HG03521 (cell line): Measurements from ENCODE around the gene SLC35E4.
"Not testable (repeated sequence)": the region's sequence is repeated elsewhere in the genome, so short reads cannot be mapped to it uniquely, and the experiment has no call there.

ENCODE experiments used
- ATAC-seq: cut with Tn5 transposase; IDR thresholded peaks from one replicate; pipeline ENCODE4 v1.9.1; 2021; ENCODE audit warnings: mild to moderate bottlenecking, moderate library complexity; ENCODE audit not compliant: unreplicated experiment

Gene SLC35E4

GRCh38 chr22:30635273-30636225 lies at the start of gene SLC35E4:
Gene SLC35E4 (plus strand): TSS chr22:30635781. CDS start chr22:30636451, 670 bp downstream.
- peak; percentile 59 for ATAC-seq

DNA sequence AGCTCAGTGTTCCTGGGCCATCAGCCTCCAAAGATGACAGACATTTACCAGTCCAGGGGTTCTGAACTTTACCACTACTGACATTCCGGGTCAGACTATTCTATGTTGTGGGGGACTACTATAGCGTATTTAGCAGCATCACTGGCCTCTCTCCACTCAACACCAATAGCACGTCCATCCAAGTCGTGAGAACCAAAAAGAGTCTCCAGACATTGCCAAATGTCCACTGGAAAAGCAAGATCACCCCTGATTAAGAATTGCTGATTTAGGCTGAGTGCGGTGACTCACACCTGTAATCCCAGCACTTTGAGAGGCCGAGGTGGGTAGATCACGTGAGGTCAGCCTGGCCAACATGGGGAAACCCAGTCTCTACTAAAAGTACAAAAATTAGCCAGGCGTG lies 49.2 kb upstream of the SLC35E4 start:
- no peak for ATAC-seq

GRCh38 chr22:30591191-30591587 lies 44.4 kb upstream of the SLC35E4 start:
- no peak for ATAC-seq

DNA sequence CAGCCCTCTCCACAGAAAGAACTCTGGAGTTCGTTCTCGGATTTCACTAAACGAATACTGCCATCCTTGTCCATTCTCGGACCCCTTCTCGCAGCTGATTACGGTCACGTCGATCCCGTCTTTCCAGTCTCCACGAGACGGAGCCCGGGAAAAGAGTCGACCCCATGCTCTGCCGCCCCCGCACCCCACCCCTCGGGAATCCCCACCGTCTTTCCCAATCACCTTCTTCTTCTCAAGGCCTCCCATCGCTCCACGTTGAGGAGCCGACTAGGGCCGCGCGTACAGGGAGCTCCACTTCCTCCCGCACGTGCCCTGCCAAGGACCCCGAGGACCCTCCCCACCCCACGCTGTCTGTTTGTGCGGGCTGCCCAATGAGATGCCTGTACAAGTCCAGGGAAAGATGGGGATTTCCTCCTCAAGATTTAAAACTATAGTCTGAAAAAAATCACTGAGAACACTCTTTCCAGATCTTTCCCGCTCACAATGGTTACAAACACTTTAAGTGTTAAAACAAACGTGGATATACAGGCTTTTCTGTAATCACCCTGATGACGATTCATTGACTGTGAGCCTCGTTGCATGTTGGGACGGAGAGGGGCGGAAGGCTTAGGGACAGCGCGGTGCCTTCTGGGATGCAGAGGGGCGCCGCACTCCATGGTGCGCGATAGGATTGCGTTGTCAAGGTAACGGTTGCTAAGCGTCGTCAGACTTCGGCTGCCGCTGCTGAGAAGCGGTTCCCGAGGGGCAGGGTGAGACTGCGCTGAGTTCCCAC lies 43.8 kb upstream of the SLC35E4 start, which contains the start of gene PES1:
TSS of gene PES1 (minus strand) at position 323 of the 772 bp plus-strand sequence. CDS start at position 246, 77 bp downstream.
- ATAC-seq: peak; percentile 96

DNA sequence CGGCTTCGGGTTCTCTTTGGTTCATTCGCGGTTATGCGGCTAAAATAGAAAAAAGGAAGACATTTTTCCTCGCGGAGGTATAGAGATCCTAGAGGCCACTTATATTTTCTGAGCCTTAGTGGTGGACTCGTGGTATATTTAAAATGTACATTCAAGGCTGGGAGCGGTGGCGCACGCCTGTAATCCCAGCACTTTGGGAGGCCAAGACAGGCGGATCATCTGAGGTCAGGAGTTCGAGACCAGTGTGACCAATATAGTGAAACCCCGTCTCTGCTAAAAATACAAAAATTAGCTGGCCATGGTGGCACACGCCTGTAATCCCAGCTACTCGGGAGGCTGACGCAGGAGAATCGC lies 43.2 kb upstream of the SLC35E4 start:
- ATAC-seq: not testable (repeated sequence)

- ATAC-seq: no peak
Observed at GRCh38 chr22:30596199-30596598, 39.4 kb upstream of the SLC35E4 start.

GRCh38 chr22:30596886-30597285 lies 38.7 kb upstream of the SLC35E4 start:
- no peak for ATAC-seq

- no peak for ATAC-seq
Observed at GRCh38 chr22:30598986-30599385, 36.6 kb upstream of the SLC35E4 start.

DNA sequence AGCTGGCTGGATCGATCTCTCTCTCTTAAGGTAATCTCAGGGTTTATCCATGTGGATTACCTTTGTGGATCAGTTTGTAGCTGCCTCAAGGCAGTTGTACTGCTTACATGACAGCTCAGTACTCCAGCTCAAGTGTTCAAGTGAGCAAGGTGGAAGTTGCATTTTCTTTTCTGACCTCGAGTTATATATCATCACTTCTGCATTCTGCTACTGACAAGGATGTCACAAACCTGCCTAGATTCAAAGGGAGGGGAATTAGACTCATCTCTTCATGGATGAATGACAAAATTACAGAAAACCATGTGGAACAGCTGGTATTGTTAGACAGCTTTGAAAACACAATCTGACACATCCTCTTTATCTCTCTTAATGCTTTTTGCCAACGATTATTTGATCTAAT lies 34.7 kb upstream of the SLC35E4 start:
- ATAC-seq: no peak

GRCh38 chr22:30601464-30601863 lies 34.1 kb upstream of the SLC35E4 start:
- no peak for ATAC-seq

DNA sequence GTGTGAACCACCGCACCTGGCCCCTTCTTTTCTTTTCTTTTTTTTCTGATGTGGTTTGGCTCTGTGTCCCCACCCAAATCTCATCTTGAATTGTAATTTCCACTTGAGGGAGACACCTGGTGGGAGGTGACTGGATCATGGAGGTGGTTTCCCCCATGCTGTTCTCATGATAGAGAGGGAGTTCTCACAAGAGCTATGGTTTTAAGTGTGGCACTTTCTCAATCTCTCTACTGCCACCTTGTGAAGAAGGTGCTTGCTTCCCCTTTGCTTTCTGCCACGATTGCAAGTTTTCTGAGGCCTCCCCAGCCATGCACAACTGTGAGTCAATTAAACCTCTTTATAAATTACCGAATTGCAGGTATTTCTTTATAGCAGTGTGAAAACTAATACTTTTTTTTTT lies 33.5 kb upstream of the SLC35E4 start:
- no peak for ATAC-seq

DNA sequence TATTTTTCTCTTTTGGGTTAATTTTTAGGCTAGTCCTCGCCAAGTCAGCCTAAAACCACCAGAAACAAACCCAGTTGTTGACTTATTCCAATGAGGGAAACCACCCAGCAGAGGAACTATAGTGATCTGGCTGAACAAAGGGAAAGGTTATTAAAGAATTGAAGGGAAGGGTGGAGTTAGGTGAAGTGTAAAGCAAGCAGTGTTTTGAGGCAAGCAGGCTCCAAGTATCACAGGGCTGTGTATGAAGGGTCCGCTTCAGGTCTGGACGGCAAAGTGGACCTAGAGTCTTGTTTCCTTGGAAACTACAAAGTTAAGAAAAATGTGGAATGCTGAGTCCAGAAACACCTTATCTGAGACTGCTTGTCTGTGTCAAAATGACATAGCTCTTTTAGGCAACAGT lies 31.8 kb upstream of the SLC35E4 start:
- ATAC-seq: no peak

- no peak for ATAC-seq
Observed at GRCh38 chr22:30604723-30605122, 30.9 kb upstream of the SLC35E4 start.

DNA sequence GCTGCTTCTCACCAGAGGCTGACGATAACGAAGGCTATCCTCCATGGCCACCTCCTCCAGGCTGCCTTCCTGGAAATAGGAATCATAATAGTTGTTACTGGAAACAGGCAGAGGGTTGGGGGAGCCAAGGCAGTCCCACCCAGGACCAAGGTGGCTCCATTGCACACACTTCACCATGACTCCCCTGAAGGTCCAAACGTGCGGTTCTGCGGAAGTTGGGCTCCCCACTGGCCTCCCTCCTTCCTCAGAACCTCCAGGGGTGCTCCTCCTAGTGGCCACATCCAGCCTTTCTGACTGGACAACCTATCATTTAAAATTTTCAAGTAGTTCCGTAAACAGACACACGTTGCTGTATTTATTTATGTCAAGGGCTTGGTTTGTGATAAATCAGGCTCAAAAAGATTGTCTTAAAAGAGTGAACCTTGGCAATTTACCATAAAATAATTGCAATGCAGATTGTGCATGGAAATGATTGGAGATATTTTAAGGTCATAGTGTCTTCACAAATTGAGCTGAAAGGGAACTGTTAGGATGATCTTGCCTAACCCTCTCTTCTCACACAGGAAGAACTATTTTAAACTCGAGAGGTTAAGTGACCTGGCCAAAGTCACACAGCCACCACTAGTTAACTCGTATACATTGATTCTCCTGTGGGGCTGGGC lies 30.0 kb upstream of the SLC35E4 start:
- no peak for ATAC-seq

- no peak for ATAC-seq
Observed at GRCh38 chr22:30606455-30607299, 28.9 kb upstream of the SLC35E4 start, which contains the start of gene TCN2. Gene TCN2 (plus strand): TSS chr22:30607174. CDS start chr22:30607332, 158 bp downstream.

- no peak for ATAC-seq
Observed at GRCh38 chr22:30607300-30607930, 28.2 kb upstream of the SLC35E4 start.

DNA sequence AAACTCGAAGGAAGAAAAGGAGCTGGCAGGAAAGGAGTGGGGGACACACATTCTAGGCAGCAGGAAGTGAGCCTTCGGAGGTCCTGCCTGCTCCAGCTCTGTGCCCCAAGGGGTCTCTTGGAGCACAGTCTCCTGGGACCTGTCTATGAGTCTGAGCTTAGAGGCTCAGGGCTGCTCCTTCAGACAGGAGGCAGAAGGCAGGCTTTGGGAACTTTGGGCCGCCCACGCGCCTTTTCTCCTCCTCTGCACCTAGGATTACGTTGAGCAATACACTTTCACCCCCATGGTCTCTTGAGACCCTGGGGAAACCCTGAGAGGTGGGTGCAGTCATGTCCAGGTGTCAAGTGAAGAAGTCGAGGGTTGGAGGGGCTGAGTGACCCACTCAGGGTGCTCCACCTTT lies 27.6 kb upstream of the SLC35E4 start:
- no peak for ATAC-seq

GRCh38 chr22:30609260-30610185 lies 26.1 kb upstream of the SLC35E4 start:
- ATAC-seq: no peak

GRCh38 chr22:30610299-30610698 lies 25.3 kb upstream of the SLC35E4 start:
- ATAC-seq: no peak
